D341Med (cell line): ENCODE results near the gene CYBC1.

Experiments used
- DNase-seq: peaks from one replicate; pipeline ENCODE4 v3.0.0; 2012; ENCODE audit warnings: low spot score

The CYBC1 gene

GRCh38 chr17:82447876-82448275 is 2.7 kb downstream of the CYBC1 start:
- DNase-seq, result no peak

- DNase-seq, result no peak
These were observed 3.9 kb downstream of the CYBC1 start for GRCh38 chr17:82446649-82447048.

GRCh38 chr17:82446124-82446523 is 4.4 kb downstream of the CYBC1 start:
- peak; percentile 26 for DNase-seq

GRCh38 chr17:82445542-82445941 is 5.0 kb downstream of the CYBC1 start:
- DNase-seq, result peak; percentile 37

GRCh38 chr17:82444941-82445521 is 5.5 kb downstream of the CYBC1 start:
- peak; percentile 38 for DNase-seq

GRCh38 chr17:82444284-82444893 is 6.2 kb downstream of the CYBC1 start:
- DNase-seq, result no peak

- DNase-seq, result peak; percentile 38
These were observed 6.9 kb downstream of the CYBC1 start for GRCh38 chr17:82443465-82444283.

- DNase-seq, result peak; percentile 43
These were observed 7.7 kb downstream of the CYBC1 start for GRCh38 chr17:82442643-82443464.

GRCh38 chr17:82441691-82442487 is 8.7 kb downstream of the CYBC1 start:
- peak; percentile 40 for DNase-seq

- DNase-seq, result peak; percentile 72
These were observed 9.4 kb downstream of the CYBC1 start for GRCh38 chr17:82440991-82441627.

- no peak for DNase-seq
These were observed 10.0 kb downstream of the CYBC1 start for GRCh38 chr17:82440469-82440981.

GRCh38 chr17:82439829-82440365 is 10.7 kb downstream of the CYBC1 start:
- DNase-seq, result no peak

GRCh38 chr17:82439194-82439828 is 11.2 kb downstream of the CYBC1 start:
- DNase-seq, result peak; percentile 45

GRCh38 chr17:82438401-82439193 is 12.0 kb downstream of the CYBC1 start:
- peak; percentile 41 for DNase-seq

GRCh38 chr17:82437325-82437668 is 13.3 kb downstream of the CYBC1 start:
- peak; percentile 32 for DNase-seq

- peak; percentile 41 for DNase-seq
These were observed 13.8 kb downstream of the CYBC1 start for GRCh38 chr17:82436601-82437324.

GRCh38 chr17:82435601-82436583 is 14.7 kb downstream of the CYBC1 start:
- peak; percentile 36 for DNase-seq
